HG03280 (cell line): Measurements from ENCODE around the gene ANXA2R.
"Not testable (repeated sequence)": the region's sequence is repeated elsewhere in the genome, so short reads cannot be mapped to it uniquely, and the experiment has no call there.

ENCODE experiments used
- ATAC-seq: cut with Tn5 transposase; IDR thresholded peaks from one replicate; pipeline ENCODE4 v1.9.1; 2021; ENCODE audit warnings: mild to moderate bottlenecking, moderate library complexity; ENCODE audit not compliant: unreplicated experiment

Gene ANXA2R

DNA sequence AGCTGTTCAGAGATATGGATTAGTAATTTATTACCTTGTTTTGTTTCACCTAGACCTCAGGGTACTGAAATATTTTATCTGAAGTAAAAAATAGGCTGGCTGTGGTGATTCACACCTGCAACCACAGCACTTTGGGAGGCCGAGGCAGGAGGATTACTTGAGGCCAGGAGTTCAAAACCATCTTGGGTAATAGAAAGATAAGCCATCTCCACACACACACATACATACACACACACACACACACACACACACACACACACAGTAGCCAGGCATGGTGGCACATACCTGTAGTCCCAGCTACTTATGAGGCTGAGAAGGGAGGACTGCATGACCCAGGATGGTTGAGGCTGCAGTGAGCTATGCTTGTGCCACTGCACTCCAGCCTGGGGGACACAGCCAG, 3.7 kb downstream of the ANXA2R start:
- ATAC-seq: no peak

DNA sequence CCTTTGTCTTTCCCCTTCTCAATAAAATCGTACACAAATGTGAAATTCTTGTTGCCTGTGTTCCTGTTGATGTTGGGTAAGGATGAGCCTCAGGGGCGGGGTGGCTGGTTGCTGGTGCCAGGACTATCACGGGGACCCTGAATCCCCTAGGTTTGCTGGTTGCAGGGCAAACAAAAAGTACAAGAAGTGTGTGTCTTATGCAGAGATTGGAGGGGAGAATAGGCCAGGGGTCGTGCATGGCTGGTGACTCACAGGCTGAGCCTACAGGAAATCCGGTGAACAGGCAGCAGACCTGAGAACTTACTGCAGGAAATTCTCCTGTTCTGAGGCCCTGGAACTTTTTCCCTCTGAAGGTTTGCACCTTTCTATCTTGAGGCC, 5.5 kb downstream of the ANXA2R start:
- ATAC-seq: no peak

DNA sequence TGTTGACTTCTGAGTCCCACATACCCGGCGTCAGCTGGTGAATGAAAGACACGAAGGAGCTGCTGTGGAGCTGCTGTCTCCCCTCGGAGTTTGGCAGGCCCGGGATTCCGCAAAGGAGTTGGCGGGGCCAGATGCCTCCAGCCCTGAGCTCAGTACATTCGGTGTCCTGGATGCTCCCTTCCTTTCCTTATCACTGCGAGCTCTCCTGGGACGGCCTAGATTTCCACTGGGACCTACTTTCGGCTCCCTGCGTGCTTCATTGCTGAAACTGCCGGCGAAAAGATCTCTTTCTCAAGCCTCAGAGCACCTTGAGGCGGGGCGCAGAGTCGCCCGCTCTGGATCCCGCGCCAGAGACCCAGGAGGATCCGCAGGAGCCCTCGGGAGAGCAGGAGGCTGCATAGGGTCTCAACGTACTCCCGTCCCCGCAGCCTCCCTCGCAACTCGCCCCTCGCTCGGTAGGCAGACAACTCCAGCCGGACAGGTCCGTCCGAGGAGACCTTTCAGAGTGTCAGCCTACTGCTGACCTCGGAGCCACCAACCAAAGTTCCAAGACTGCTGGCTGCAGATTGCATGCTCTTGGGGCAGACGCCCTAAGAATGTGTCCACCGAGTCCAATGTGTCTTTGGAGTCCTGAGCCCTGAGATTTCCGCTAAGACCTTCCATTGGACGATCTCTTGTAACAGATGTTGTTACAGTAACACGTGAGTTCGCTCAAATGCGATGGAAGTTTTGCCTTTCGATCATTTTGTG, 6.1 kb downstream of the ANXA2R start:
- ATAC-seq: no peak

DNA sequence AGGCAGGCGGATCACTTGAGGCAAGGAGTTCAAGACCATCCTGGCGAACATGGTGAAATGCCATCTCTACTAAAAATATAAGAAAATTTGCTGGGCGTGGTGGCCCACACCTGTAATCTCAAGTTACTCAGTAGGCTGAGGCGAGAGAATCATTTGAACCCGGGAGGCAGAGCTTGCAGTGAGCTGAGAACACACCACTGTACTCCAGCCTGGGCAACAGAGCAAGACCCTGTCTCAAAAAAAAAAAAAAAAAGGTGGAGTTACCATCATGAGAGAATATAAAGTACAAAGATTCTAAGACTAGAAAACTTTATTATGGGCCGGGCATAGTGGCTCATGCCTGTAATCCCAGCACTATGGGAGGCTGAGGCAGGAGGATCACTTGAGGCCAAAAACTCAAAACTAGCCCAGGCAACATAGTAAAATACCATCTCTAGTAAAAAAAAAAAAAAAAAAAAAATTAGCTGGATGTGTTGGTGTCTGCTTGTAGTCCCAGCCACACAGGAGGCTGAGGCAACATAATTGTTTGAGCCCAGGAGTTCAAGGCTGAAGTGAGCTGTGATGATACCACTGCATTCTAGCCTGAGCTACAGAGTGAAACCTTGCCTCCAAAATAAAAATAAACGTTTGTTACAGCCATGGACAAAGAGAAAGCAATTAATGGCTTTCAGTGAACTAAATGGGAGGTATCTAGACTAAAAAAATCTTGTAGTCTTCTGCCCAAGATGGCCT, 12.9 kb downstream of the ANXA2R start:
- ATAC-seq: no peak

DNA sequence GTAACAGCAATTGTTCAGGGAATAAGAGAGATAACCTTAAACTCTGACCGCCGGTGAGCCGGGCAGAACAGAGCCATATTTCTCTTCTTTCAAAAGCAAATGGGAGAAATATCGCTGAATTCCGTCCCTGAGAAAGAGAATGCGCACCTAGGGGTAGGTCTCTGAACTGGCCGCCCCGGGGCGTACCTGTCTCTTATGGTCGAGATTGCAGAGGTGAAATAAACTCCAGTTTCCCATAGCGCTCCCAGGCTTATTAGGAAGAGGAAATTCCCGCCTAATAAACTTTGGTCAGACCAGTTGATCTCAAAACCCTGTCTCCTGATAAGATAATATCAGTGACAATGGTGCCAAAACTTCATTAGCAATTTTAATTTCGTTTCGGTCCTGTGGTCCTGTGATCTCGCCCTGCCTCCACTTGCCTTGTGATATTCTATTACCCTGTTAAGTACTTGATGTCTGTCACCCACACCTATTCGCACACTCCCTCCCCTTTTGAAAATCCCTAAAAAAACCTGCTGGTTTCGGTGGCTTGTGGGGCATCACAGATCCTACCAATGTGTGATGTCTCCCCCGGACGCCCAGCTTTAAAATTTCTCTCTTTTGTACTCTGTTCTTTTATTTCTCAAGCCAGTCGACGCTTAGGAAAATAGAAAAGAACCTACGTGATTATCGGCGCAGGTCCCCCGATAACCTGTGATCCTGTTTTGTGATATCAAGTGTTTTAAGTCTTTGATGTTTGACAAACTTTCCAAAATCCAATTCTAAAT, 14.8 kb downstream of the ANXA2R start:
- ATAC-seq: not testable (repeated sequence)

DNA sequence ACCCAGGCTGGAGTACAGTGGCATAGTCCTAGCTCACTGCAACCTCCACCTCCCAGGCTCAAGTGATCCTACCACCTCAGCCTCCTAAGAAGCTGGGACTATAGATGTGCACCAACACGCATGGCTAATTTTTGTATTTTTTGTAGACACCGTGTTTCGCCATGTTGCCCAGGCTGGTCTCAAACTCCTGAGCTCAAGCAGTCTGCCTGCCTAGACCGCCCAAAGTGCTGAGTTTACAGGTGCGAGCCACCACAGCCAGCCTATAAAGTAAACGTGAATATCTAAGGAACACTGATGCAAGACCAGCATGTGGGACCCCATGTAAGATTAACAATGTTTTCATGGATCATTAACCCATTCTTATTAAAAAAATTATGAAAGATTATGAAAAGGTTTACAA, 15.9 kb downstream of the ANXA2R start:
- ATAC-seq: no peak

DNA sequence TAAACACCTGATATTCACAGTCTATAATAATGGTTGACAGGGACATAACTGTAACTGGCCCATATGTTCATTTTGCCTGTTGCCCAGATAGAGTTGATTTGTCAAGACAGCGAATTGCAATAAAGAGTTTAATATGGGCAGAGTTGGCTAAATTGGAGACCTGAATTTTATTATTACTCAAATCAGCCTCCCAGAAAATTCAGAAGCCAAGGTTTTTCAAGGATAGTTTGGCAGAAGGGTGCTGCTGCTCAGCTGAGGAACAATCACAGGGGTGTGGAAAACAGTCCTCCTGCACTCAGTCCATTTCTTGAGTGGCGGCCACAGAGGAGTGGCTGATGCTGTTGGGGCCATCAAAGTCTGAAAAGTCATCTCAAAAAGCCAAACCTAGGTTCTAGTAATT, 19.0 kb downstream of the ANXA2R start:
- no peak for ATAC-seq

DNA sequence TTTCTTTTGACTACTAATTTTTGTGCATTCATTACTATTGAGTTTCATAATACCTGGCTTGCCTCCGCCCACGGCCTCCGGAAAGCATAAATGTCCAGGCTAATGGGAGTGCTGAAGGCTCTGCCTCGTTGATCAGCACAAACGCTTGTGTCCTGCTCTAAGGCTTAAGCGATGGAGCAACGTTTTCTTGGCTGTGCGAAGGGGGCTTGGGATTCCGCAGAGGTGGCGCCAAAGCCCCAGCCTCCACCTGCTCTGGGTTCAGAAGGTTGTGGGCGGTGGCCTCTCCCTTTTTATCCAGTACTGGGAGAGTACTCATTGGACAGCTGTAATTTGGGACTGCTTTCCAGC, 19.7 kb downstream of the ANXA2R start:
- ATAC-seq: peak; percentile 14

DNA sequence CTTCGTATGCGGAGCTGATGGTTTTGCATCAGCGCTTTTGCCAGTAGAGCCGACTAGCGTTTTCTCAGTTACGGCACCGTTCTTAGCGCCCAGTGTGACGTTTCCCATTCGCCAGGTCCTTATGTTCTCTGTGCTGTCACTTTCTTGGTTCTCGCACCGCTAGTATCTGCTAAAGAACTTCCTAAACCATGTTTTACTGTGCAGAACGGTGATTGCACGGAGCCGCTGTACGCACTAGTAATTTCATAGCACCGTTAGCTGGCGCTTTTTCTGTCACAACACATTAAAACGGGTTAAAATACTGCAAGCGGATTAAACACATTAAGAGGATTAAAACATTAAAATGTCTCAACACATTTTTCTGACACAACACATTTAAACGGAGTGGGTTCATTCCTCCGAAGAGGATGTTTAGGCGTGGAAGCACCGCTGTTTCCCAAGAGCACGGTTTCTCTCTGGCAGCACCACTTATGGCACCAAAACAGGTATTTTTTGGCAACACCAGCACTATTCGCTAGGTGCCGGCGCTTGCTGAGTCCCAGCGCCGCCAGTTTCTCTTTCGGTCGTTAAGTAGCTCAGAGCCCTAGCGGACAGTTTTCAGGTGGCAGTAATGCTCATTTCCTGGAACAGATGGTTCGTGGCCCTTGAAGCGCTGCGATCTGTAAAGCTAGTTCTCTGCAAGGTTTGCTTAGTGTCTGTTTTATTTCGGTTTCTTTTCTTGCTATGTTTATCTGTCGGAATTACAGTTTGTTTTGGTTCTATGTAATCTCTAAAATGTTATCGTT, 20.3 kb downstream of the ANXA2R start:
- peak; percentile 79 for ATAC-seq

DNA sequence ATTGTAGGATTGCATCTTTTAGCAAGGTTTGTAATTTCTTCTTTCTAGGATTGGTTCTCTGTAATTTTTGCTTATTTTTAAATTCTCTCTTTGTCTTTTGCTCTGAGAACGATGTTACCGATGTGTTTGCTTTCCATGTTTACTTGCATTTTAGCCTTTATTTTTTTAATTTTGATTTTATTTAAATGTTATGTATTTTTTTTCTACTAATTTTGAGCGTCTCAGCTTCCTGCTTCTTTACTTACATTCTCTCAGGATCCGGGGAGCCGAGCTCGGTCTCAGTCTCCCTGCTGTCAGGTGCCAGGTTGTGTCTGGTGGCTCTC, 20.9 kb downstream of the ANXA2R start:
- ATAC-seq: no peak

DNA sequence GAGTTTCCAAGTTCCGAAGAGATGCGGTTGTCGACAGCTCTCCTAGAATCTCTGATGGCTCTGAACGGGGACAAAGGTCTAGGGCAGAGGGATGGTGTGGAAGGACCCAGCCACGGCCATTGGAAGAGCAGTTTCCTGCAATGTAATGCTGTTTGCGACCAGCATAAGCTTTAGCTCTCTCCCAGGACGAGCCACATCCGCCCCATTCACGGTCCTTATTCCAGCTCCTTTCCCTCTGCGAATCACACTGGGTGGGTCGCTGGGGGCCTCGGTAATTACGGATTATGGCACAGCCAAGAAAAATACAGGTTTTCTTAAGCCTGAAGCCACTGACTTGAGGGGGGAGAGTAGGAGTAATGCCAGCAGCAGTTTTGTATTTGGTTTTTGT, 22.7 kb downstream of the ANXA2R start:
- ATAC-seq: no peak

DNA sequence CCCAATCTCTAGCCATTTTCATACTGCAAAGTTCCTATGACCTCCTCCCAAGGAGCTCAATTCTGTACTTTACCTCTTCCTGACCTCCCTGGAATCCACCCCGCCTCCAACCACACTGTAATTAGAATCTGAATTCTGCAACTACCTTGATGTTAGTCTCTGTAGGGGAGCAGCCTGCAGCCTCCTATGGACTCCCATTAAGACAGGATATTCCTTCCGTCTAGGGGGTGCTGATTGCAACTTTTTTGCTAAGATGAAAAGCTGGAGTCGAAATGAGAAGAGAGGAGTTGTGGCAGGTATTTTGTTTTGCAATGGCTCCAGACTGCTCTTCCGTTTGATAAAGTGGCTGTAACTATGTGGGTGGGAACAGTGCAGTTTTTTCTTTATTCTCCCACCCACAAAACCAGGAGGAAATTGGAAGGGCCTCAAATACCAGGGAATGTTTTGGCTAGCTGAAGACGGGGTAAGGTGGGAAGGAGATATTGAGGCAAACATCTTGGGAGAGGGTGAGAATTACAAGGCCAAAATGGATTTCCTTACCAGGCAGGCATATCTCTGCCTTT, 23.8 kb downstream of the ANXA2R start:
- no peak for ATAC-seq

DNA sequence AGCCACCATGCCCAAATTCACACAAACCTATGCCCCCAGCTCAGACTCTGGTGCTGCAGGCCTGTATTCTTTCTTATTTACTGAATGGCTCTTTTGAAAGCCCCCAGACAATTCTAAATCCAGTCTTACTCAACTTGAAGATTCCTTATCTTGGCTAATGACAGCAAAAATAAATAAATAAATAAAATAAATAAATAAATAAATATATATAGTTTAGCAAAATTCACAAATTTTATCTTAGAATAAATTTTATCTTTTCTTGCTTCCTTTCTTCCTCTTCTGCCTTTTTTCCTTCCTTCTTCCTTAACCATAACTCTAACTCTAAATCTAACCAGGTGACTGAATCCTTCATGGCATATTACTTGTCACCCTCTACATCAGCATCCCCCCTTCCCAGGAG, 25.6 kb downstream of the ANXA2R start:
- no peak for ATAC-seq

DNA sequence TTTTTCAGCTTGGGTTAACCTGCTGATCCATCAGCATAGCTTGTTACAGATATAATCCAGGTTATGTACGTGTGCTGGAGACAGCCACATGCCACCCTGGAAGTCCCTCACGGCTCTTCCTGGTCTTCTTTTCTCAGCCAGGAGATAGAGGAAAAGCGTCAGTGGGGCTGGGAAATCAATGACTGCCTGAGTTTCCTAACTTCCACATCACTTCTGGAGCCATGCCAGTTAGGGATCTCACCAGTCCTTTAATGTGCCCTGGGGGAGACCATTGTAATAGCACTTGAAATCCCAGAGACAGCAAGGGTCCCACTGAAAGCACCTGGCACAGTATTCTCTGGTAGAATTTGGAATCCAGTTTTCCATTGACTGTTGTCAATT, 29.2 kb downstream of the ANXA2R start:
- no peak for ATAC-seq

DNA sequence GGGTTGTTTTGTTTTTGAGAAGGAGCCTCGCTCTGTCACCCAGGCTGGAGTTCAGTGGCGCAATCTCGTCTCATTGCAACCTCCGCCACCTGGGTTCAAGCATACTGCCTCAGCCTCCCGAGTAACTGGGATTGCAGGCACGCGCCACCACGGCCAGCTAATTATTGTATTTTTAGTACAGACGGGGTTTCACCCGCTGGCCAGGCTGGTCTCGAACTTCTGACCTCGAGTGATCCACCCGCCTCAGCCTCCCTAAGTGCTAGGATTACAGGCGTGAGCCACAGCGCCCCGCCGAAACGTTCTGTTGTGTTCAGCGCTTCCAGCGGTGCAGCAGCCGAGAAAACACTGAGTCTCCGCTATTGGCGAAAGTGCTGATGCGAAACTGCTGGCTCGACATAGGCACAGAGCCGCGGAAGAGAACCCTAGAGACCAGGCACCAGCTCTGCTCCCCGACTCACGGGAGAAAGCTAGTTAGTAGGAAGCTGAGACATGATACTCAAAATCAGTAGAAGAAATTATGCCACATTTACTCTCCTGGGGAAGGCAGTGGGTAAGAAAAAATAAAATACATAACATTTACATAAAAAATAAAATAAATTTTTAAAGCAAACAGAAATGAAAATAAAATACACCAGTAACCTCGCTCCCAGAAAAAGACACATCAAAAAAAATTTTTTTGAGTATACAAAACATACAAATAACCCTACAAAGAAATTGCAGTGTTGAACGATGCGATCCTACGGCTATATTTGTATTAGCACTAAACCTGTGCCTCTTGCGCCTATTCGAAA, 31.6 kb downstream of the ANXA2R start:
- peak; percentile 43 for ATAC-seq

DNA sequence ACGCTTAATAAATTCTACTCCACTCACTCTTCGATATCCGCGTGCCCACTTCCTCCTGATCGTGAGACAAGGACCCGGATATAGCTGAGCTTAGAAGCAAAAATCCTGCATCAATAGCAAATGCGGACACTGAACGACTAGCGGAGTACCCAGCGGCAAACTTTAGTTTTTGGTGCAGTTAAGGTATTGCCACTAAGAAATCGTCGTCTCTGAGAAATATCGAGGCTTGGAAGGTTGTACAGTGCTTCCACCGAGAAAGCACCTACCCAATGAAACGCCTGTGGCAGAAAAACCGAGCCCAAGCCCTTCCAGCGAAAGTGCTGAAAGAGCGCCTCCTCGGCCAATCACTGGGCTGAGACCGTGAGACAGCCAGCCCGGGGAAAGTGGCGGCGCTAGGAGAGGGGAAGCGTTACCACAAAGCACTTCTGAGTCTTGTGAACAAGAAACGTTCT, 32.2 kb downstream of the ANXA2R start:
- peak; percentile 49 for ATAC-seq

DNA sequence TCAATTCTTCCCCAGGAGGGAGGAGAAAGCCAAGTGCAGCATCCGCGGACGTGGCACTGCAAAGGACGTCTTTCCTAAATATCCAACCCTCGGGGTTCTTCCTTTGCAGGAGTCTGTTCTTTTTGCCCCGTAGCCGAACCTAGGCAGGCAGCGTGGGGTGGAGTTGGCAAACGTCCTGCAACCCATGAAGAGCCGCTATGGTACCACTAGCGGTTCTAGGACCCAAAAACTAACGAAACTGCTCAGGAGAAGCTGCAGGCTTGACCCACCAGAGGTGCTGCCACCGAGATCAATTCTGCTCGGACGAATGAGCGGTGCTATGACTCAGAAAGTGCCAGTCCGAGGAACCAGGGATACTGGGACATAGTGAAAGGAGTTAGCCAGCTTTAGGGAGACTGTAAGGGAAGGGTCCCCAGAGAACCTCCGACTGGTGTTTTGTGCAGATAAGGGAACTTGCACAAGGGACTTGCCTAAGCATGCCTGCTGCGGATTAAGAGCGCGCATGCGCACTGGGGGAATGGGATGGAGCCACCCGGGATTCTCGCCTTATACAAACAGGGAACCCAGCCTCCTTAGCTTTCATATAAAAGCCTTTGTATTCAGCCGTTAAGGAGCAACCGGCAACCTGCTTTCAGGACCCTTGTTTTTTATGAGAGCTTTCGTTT, 32.7 kb downstream of the ANXA2R start:
- peak; percentile 23 for ATAC-seq

DNA sequence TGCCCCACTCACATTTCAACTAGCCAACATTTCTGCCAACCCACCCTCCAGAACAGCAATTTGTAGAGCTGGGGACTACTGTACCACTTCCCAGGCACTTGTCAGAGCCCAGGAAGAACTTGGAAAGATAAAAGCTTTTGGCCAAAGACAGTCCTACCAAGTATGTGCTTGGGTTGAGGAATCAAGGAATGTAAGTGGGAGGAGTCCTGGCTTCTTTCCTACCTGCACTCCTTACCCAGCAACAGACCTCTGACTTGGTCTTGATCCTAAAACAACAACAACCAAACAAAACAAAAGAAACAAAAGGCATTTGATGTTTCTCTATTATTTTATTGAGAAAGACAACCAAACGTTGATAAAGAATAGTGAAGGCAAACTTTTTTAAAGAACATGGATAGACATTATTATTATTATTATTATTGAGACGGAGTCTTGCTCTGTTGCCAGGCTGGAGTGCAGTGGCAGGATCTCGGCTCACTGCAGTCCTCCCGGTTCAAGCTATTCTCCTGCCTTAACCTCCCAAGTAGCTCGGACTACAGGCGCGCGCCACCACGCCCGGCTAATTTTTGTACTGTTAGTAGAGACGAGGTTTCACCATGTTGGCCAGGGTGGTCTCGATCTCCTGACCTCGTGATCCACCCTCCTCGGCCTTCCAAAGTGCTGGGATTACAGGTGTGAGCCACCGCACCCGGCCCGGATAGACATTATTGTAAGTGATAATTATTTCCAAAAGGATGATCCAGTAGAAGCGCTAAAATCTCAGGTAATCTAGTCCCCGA, 33.5 kb downstream of the ANXA2R start:
- ATAC-seq: no peak

DNA sequence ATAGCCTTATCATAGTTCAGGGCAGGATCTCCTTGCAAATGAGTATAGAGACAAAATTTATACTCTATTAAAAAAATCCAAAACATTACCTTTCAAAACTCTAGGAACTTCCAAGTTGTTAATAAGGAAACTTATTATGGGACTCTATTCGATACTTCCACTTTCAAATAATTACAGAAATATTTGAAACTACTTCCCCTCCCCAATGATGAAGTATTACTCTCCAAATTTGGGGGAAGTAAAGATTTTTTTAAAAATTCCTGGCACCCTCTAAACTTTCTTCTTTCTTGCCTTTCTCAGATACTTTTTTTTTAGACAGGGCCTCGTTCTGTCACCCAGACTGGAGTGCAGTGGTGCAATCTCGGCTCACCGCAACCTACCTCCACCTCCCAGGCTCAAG, 35.1 kb downstream of the ANXA2R start:
- no peak for ATAC-seq
